ENCODE measurements around the gene ZBTB7C. TPM values are rescaled to one million over a fixed set of nuclear protein-coding genes. Genes with fewer than 3 reads are reported as not detected.

The ZBTB7C gene
- total and polyA plus RNA-seq, 2 of the 8 experiments (the other 6 are each of a cell fraction or from before 2014, with no cell fraction given): 0.15 to 0.45 TPM

DNA sequence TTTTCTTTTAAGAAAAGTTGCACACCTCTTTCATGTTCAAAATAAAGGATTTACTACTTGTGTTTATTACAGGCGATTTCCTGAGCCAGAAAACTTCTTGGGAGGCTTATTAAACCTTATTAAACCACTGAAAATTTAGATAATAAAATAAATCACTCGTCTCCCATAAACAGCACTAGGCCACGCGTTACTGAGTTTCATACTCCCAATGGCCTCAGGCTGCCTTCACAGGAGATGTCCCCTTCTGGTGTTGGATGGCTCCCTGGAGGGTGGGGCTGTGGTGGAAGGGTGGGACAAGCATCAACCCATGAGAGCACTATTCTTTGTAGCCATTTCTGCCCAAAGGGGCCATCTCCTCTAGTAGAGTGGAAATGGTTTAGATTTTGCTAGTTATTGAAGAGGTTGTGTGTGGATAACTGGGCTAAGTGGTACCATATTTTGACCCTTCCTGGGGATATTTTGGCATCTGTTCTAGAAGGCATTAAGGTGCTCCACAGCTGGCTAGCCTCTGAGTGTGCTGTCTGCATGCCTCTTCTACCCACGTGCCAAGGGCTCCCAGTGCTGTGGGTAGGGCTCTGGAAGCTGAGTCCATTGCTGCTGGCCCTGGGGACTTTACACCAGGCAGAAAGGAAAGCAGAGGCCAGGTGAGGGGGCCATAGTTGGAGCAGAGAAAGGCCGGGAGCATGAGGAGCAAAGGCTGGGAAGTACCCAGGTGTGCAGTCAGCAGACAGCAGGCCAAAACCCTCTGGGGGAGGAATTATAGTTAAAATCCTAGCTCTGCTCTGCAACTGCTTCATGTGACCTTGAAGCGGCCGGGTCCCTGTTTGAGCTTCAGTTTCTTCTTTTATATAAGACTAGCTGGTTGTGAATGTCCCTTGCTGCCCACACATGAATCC lies 357.0 kb downstream of the ZBTB7C start (continued):
- no peak for TF ChIP-seq PHF8 (conservative IDR thresholded peaks at IDR 0.05; ENCODE audit: low read depth, low read length)
- no peak for TF ChIP-seq BCL11A (IDR thresholded peaks at IDR 0.05; ENCODE audit: low read depth in 2 of 2, low read length in 2 of 2)
- TF ChIP-seq, protein P1, sequence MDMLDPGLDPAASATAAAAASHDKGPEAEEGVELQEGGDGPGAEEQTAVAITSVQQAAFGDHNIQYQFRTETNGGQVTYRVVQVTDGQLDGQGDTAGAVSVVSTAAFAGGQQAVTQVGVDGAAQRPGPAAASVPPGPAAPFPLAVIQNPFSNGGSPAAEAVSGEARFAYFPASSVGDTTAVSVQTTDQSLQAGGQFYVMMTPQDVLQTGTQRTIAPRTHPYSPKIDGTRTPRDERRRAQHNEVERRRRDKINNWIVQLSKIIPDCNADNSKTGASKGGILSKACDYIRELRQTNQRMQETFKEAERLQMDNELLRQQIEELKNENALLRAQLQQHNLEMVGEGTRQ (IDR thresholded peaks at IDR 0.05; ENCODE audit: low read length): no peak
- no peak for TF ChIP-seq NANOG (IDR thresholded peaks at IDR 0.05; ENCODE audit: insufficient read depth, low read depth, low read length, poor library complexity, severe bottlenecking)
